Esophagus muscularis mucosa (tissue), 4 donors: Measurements from ENCODE around the gene RSRC1. TPM values are rescaled to one million over a fixed set of nuclear protein-coding genes. Genes with fewer than 3 reads are reported as not detected.
"Not testable (repeated sequence)": the region's sequence is repeated elsewhere in the genome, so short reads cannot be mapped to it uniquely, and the experiment has no call there.

Experiments
- DNase-seq: peaks from one replicate; pipeline ENCODE4 v3.0.0-alpha.2; 2017; ENCODE audit errors: extremely low spot score
- H3K27ac ChIP-seq, 4 donors: fragments of 200-600 bp; sonication (generic); replicated peaks in 1 of 4; 1 replicate in 3 of 4; 2 replicates in 1 of 4; pipeline ENCODE4 v1.5.1; 2016 to 2019; ENCODE audit warnings: mild to moderate bottlenecking in 1 of 4
- H3K27me3 ChIP-seq, 4 donors: fragments of 200-600 bp; sonication (generic); one replicate each; pipeline versions ENCODE4 v1.5.1 to v1.6.0; 2016 to 2019
- H3K36me3 ChIP-seq, 4 donors: fragments of 200-600 bp; sonication (generic); one replicate each; pipeline ENCODE4 v1.5.1; 2016 to 2019
- H3K4me1 ChIP-seq, 4 donors: fragments of 200-600 bp; sonication (generic); one replicate each; pipeline ENCODE4 v1.5.1; 2016 to 2019
- H3K4me3 ChIP-seq, 4 donors: fragments of 200-600 bp; sonication (generic); 1 replicate in 2 of 4; 2 replicates in 2 of 4; pipeline ENCODE4 v1.5.1; 2016 to 2019; ENCODE audit warnings: mild to moderate bottlenecking in 4 of 4, moderate library complexity in 1 of 4
- H3K9me3 ChIP-seq, 4 donors: fragments of 200-600 bp; sonication (generic); 1 replicate in 3 of 4; 2 replicates in 1 of 4; pipeline ENCODE4 v1.5.1; 2016 to 2019
- CTCF ChIP-seq, 3 experiments: fragments of 200-600 bp in 2 of 3; fragments of 450-650 bp in 1 of 3; sonication (generic) in 2 of 3; IDR thresholded peaks; one replicate each; pipeline ENCODE4 v1.5.1; 2017 to 2019; ENCODE audit warnings: antibody characterized with exemption in 3 of 3, mild to moderate bottlenecking in 2 of 3, moderate library complexity in 1 of 3
- EP300 ChIP-seq: sonication (generic); formaldehyde crosslinking; IDR thresholded peaks from one replicate; pipeline ENCODE4 v1.6.1; 2017; ENCODE audit warnings: antibody characterized with exemption
- POLR2A ChIP-seq: fragments of 450-650 bp; IDR thresholded peaks from one replicate; pipeline ENCODE4 v1.6.1; 2017; ENCODE audit warnings: antibody characterized with exemption, moderate library complexity, mild to moderate bottlenecking, low read depth
- POLR2AphosphoS5 ChIP-seq, 2 donors: sonication (generic); formaldehyde crosslinking; IDR thresholded peaks; one replicate each; pipeline ENCODE4 v1.6.1; 2017; ENCODE audit warnings: antibody characterized with exemption in 2 of 2
- WGBS: methylation state at CpG from one replicate; pipeline ENCODE4 v1.1.5; 2018; 5-methylcytosine and 5-hydroxymethylcytosine counted together
- intact Hi-C: fragments of 100-400 bp; cut with DNase I; formaldehyde crosslinking; loops from one replicate; pipeline ENCODE4 v1.15.1; 2023
- total RNA-seq, 4 donors: library from RNA; depleted of rRNA; stranded (reverse); fragments of >200 nt; gene quantifications; one replicate each; pipeline versions ENCODE4 v1.1.0 to v1.2.1, GENCODE V29; 2016

RSRC1 gene
- total RNA-seq, 4 donors from 2014 or later, result 33.1 to 57.3 (median 40.6) TPM

GRCh38 chr3:158339638-158340037, 229.7 kb downstream of the RSRC1 start:
- H3K9me3 ChIP-seq, result no peaks in the 10 kb centered on the region

GRCh38 chr3:158340951-158341350, 231.1 kb downstream of the RSRC1 start:
- H3K4me1 ChIP-seq, H3K36me3 ChIP-seq, H3K27ac ChIP-seq, H3K4me3 ChIP-seq, H3K27me3 ChIP-seq, intact Hi-C loops, DNase-seq, H3K9me3 ChIP-seq: not testable (repeated sequence)
- WGBS, result 100% methylated on average over 1 of the region's 2 CpGs

More at GRCh38 chr3:158339638-158340037, 229.7 kb downstream of the RSRC1 start:
- DNase-seq, result no peak
- Histone ChIP-seq H3K4me1 (no peaks in the 10 kb centered on the region), H3K4me3 (no peak overlapping the region), H3K36me3 (no peaks in the 10 kb centered on the region), H3K27ac (no peak overlapping the region), H3K27me3 (no peaks in the 10 kb centered on the region)
- intact Hi-C loops, result no loop called here
- TF ChIP-seq EP300 (no peak), CTCF (IDR thresholded peaks at IDR 0.05) (no peak), POLR2AphosphoS5 (IDR thresholded peaks at IDR 0.05) (no peak), POLR2A (no peak)

- WGBS, result 83% methylated on average over 1 of the region's 1 CpG
- no peak for DNase-seq
- no peaks in the 10 kb centered on the region for H3K27me3 ChIP-seq
- H3K36me3 ChIP-seq, result no peaks in the 10 kb centered on the region
- no peaks in the 10 kb centered on the region for H3K9me3 ChIP-seq
- H3K4me3 ChIP-seq, result no peak overlapping the region
- TF ChIP-seq POLR2AphosphoS5 (IDR thresholded peaks at IDR 0.05) (no peak), EP300 (no peak), POLR2A (no peak), CTCF (IDR thresholded peaks at IDR 0.05) (no peak)
- no peaks in the 10 kb centered on the region for H3K4me1 ChIP-seq
- intact Hi-C loops, result no loop called here
- no peak overlapping the region for H3K27ac ChIP-seq
Measured at GRCh38 chr3:158347966-158348365, 238.1 kb downstream of the RSRC1 start.

DNA sequence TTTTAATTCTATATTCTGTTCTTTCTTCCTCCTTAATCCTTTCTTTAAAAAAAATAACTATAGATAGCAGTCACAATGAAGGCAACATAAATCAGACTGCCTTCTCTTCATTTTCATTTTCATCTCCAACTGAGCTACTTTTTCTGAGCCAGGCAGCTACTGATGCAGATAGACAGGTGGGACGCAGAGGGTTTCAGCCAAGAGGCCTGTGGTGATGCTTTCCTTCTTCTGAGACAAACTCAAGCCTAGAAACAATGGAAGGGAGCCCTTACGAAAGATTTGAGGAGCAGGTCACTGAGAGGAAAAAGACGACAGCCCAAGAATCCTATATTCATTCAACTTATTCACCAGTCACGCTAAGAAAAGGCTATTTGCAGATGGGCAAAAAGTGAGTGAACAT, 241.1 kb downstream of the RSRC1 start:
- no peaks in the 10 kb centered on the region for H3K36me3 ChIP-seq
- no peak for DNase-seq
- no peak overlapping the region for H3K27ac ChIP-seq
- no peaks in the 10 kb centered on the region for H3K9me3 ChIP-seq
- no peak overlapping the region for H3K4me3 ChIP-seq
- intact Hi-C loops, result no loop called here
- no peaks in the 10 kb centered on the region for H3K27me3 ChIP-seq
- no peaks in the 10 kb centered on the region for H3K4me1 ChIP-seq
- WGBS, result 93% methylated on average over 4 of the region's 4 CpGs
- no peak for TF ChIP-seq EP300
- TF ChIP-seq POLR2A, result no peak
- TF ChIP-seq CTCF (IDR thresholded peaks at IDR 0.05), result no peak
- no peak for TF ChIP-seq POLR2AphosphoS5 (IDR thresholded peaks at IDR 0.05)

- TF ChIP-seq POLR2AphosphoS5 (IDR thresholded peaks at IDR 0.05) (no peak), POLR2A (no peak), EP300 (no peak), CTCF (IDR thresholded peaks at IDR 0.05) (no peak)
- WGBS, result 83% methylated on average over 4 of the region's 4 CpGs
- no peaks in the 10 kb centered on the region for H3K9me3 ChIP-seq
- H3K4me1 ChIP-seq, result no peaks in the 10 kb centered on the region
- no peak for DNase-seq
- H3K4me3 ChIP-seq, result no peak overlapping the region
- H3K36me3 ChIP-seq, result no peaks in the 10 kb centered on the region
- intact Hi-C loops, result no loop called here
- no peak overlapping the region for H3K27ac ChIP-seq
- H3K27me3 ChIP-seq, result no peaks in the 10 kb centered on the region
Measured at GRCh38 chr3:158352551-158352950, 242.7 kb downstream of the RSRC1 start.
